ENCODE measurements around the gene ABHD18. TPM values are rescaled to one million over a fixed set of nuclear protein-coding genes. Genes with fewer than 3 reads are reported as not detected.
"Not testable (repeated sequence)": the region's sequence is repeated elsewhere in the genome, so short reads cannot be mapped to it uniquely, and the experiment has no call there.

The ABHD18 gene
- total RNA-seq, 1 experiment from 2014 or later = 17.8 TPM

DNA sequence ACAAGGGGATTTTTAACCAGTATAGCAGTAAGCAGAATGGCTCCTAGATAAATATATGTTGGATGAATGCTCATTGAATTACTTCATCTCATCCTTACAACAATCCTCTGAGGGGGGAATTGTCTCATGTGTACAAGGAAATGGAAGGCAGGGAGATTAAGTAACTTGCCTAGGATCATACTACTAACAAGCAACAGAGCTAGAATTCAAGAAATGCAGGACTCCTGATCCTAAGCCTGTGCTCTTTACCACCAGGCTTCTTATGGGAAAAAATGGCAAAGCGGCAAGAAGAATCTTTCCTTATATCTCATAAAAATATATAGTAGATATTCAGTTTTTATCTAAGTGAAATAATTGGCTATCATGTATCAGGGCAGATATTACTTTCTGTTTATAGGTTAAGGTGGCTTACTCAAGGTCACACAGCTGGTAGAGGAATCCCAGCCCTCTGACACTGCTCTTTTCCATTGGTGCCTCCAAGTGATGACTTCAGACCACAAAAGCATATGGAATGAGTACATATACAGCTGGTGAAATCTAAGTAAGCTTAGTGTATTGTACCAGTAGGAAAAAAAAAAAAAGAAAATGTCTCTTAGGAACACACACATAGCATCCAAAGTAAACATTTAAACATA lies 2.1 kb downstream of the ABHD18 start:
- Histone ChIP-seq H3K27me3 (ENCODE audit: control insufficient read depth, insufficient read depth, low read length) (no peaks in the 10 kb centered on the region), H3K36me3 (replicated peaks; ENCODE audit: control insufficient read depth, insufficient read depth, low read length) (no peaks in the 10 kb centered on the region; the same call in 1 of the 2 replicates), H3K4me3 (ENCODE audit: insufficient read depth, low read depth, low read length) (no peak overlapping the region)
- no peak for DNase-seq

DNA sequence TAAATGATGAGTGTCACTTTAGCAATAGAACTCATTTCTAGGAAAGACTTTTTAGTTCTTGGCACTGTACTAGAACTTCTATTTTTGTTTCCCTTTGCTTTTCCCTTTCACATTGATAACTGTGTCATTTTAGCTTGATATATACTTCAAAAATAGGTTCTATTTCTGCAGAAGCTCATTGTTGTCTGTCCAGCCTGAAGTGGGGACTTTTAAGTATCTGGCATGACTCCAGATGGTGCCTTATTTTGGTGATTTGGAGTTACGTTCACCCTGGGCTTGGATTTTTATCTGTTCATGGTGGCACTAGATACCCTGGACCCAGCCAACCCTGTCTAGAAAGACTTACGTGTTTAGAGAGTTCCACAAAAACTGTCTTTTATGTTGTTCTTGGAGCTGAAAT lies 3.4 kb downstream of the ABHD18 start:
- no peak for DNase-seq
- H3K4me3 ChIP-seq (ENCODE audit: insufficient read depth, low read depth, low read length) = no peak overlapping the region
- no peaks in the 10 kb centered on the region for H3K27me3 ChIP-seq (ENCODE audit: control insufficient read depth, insufficient read depth, low read length)
- H3K36me3 ChIP-seq (replicated peaks; ENCODE audit: control insufficient read depth, insufficient read depth, low read length) = peaks cover 2% of the 10 kb centered on the region; the same call in 1 of the 2 replicates

DNA sequence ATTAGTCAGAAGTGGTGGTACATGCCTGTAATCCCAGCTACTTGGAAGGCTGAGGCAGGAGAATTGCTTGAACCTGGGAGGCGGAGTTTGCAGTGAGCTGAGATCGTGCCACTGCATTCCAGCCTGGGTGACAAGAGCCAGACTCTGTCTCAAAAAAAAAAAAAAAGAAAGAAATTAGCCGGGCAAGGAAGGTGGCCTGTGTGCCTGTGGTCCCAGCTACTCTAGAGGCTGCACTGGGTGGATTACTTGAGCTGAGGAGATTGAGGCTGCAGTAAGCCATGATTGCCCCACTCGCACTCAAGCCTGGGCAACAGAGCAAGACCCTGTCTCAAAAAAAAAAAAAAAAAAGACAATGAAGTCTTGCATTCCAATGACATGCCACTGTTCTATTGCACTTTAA lies 5.7 kb downstream of the ABHD18 start:
- not testable (repeated sequence) for DNase-seq; H3K27me3 ChIP-seq (ENCODE audit: control insufficient read depth, insufficient read depth, low read length); H3K36me3 ChIP-seq (replicated peaks; ENCODE audit: control insufficient read depth, insufficient read depth, low read length); H3K4me3 ChIP-seq (ENCODE audit: insufficient read depth, low read depth, low read length)

DNA sequence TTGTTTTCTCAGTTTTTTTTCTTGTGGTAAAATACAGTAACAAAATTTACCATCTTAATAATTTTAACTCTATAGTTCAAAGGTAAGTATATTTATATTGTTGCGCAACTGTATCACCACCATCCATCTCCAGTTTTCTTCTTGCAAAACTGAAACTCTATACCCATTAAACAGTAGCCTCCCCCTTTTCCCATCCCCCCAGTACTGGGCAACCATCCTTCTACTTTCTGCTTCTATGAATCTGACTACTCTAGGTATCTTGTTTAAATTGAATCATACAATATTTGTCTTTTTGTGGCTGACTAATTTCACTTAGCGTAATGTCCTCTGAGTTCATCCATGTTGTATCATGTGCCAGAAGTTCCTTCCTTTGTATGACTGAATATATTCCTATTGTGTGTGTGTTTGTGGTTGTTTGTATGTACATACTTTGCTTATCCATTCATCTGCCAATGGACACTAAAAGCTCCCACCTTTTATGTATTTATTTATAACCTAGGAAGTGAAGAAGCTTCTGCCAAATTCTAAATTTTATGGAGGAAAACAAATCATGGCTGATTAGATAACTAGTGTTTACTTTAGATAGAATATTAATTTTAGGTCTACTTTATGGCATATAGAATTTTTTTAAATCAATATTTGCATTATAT lies 10.0 kb downstream of the ABHD18 start:
- no peak for DNase-seq

DNA sequence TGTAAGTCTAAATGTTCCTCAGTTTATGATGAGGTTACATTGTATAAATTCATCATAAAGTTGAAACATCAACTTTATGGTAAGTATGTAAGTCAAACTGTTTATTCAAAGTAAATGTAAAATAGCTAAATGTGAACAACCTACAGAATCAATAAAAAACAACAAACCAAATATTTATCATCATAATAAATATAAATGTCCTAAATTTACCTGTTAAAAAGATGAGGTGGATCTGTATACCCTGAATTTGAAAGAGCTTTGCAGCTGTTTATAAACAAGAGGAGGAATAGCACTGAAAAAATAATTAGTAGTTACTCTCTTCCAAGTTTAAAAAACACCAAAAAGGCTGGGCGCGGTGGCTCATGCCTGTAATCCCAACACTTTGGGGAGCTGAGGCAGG lies 13.7 kb downstream of the ABHD18 start:
- Histone ChIP-seq H3K4me3 (ENCODE audit: insufficient read depth, low read depth, low read length) (no peak overlapping the region), H3K27me3 (ENCODE audit: control insufficient read depth, insufficient read depth, low read length) (no peaks in the 10 kb centered on the region), H3K36me3 (replicated peaks; ENCODE audit: control insufficient read depth, insufficient read depth, low read length) (no peaks in the 10 kb centered on the region)
- no peak for DNase-seq

More for the DNA sequence above, 10.0 kb downstream of the ABHD18 start:
- H3K4me3 ChIP-seq (ENCODE audit: insufficient read depth, low read depth, low read length) = no peak overlapping the region
- H3K27me3 ChIP-seq (ENCODE audit: control insufficient read depth, insufficient read depth, low read length) = no peaks in the 10 kb centered on the region
- peaks cover 2% of the 10 kb centered on the region; the same call in 1 of the 2 replicates for H3K36me3 ChIP-seq (replicated peaks; ENCODE audit: control insufficient read depth, insufficient read depth, low read length)

DNA sequence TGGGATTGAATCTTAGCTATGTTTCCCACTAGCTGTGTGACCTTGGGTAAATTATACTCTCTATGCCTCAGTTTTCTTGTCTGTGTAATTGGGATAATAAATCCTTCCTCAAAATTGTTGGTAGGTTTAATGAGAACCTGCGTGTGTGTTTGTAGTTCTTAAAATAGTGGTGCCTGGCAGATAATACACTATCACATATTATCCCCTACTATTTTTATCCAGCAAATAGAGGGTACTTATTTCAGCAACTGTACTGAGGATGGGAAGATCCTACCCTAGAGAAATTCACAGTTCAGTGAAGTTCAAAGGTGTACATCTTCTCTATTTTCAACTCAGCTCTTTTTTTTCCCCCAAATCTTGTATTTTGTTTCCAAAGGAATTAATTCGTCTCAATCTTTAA lies 17.2 kb downstream of the ABHD18 start:
- H3K36me3 ChIP-seq (replicated peaks; ENCODE audit: control insufficient read depth, insufficient read depth, low read length) = no peaks in the 10 kb centered on the region; the same call in 1 of the 2 replicates
- no peaks in the 10 kb centered on the region for H3K27me3 ChIP-seq (ENCODE audit: control insufficient read depth, insufficient read depth, low read length)
- DNase-seq = no peak
- H3K4me3 ChIP-seq (ENCODE audit: insufficient read depth, low read depth, low read length) = no peak overlapping the region

DNA sequence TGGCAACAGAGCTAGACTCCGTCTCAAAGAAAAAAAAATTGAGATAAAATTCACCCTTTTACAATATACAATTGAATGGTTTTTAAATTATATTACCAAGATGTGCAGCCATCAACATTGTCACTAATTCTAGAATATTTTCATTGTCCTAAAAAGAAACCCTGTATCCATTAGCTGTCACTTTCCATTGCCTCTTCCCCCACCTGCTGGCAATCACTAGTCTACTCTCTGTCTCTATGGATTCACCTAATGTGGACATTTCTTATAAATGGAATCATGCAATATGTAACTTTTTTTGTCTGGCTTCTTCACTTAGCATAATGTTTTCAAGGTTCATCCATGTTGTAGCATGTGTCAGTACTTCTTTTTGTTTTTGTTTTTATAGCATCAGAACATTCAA lies 20.8 kb downstream of the ABHD18 start:
- H3K4me3 ChIP-seq (ENCODE audit: insufficient read depth, low read depth, low read length) = no peak overlapping the region
- no peaks in the 10 kb centered on the region for H3K27me3 ChIP-seq (ENCODE audit: control insufficient read depth, insufficient read depth, low read length)
- no peaks in the 10 kb centered on the region; the same call in none of the 2 replicates for H3K36me3 ChIP-seq (replicated peaks; ENCODE audit: control insufficient read depth, insufficient read depth, low read length)
- no peak for DNase-seq

DNA sequence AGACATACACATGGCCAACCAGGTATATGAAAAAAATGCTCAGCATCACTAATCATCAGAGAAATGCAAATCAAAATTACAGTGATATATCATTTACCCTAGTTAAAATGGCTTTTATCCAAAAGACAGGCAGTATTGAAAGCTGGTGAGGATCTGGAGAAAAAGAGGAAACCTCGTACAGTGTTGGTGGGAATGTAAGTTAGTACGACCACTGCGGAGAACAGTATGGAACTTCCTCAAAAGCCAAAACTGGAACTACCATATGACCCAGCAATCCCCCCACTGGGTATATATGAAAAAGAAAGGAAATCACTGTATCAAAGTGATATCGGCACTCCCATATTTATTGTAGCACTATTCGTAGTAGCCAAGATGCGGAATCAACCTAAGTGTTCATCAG lies 23.4 kb downstream of the ABHD18 start:
- Histone ChIP-seq H3K27me3 (ENCODE audit: control insufficient read depth, insufficient read depth, low read length) (no peaks in the 10 kb centered on the region), H3K4me3 (ENCODE audit: insufficient read depth, low read depth, low read length) (no peak overlapping the region), H3K36me3 (replicated peaks; ENCODE audit: control insufficient read depth, insufficient read depth, low read length) (no peaks in the 10 kb centered on the region; the same call in none of the 2 replicates)
- no peak for DNase-seq

DNA sequence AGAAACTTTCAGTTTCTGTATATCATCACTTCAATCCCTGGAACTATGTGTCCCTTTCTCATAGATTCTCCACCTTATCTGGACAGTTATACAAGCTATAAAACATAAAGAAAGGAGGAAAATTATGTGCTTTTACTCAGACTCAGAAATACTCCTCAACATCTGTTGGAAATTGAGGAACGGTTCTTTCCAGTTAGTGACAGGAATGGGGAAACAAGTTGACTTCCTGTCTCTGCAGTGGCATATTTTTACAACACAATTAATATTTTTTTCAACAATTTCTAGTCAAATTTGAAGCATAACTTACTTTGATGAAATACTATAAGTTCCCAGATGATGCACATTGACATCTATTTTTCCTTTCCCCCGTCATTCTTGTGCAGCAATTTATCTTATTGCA lies 27.9 kb downstream of the ABHD18 start:
- Histone ChIP-seq H3K36me3 (replicated peaks; ENCODE audit: control insufficient read depth, insufficient read depth, low read length) (no peaks in the 10 kb centered on the region; the same call in 1 of the 2 replicates), H3K4me3 (ENCODE audit: insufficient read depth, low read depth, low read length) (no peak overlapping the region), H3K27me3 (ENCODE audit: control insufficient read depth, insufficient read depth, low read length) (no peaks in the 10 kb centered on the region)
- DNase-seq = no peak

DNA sequence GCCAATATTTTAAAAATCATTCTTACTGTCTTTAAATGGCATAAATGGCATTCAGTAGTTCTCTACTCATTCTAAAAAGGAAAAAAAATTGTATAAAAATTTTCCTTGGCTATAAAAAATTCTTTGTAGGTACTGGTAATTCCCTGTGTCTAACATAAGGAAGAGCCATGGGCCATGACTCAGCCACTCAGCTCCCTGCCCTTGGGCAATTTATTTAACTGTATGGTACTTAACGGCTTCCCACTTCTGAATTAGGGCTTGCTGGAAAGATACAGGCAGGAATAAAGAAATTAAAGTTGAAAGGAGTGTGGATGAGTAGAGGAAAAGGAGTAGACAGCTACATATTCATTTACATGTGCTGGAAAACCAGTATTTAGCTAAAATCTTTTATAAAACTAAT lies 30.6 kb downstream of the ABHD18 start:
- Histone ChIP-seq H3K4me3 (ENCODE audit: insufficient read depth, low read depth, low read length) (no peak overlapping the region), H3K36me3 (replicated peaks; ENCODE audit: control insufficient read depth, insufficient read depth, low read length) (no peaks in the 10 kb centered on the region), H3K27me3 (ENCODE audit: control insufficient read depth, insufficient read depth, low read length) (no peaks in the 10 kb centered on the region)
- no peak for DNase-seq

DNA sequence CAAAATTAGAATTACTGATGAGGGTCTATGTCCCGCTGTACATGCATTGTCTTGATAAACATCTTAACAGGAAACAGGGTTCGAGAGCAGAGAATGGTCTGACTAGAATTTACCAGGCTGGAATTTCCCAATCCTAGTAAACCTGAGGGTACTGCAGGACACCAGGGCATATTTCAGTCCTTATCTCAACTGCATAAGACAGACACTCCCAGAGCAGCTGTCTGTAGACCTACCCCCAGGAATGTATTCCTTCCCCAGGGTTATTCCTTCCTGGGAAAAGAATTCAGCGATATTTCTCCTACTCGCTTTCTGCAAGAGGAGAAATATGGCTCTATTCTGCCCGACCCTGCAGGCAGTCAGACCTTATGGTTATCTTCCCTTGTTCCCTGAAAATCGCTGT lies 31.3 kb downstream of the ABHD18 start:
- not testable (repeated sequence) for H3K4me3 ChIP-seq (ENCODE audit: insufficient read depth, low read depth, low read length); DNase-seq; H3K36me3 ChIP-seq (replicated peaks; ENCODE audit: control insufficient read depth, insufficient read depth, low read length)

DNA sequence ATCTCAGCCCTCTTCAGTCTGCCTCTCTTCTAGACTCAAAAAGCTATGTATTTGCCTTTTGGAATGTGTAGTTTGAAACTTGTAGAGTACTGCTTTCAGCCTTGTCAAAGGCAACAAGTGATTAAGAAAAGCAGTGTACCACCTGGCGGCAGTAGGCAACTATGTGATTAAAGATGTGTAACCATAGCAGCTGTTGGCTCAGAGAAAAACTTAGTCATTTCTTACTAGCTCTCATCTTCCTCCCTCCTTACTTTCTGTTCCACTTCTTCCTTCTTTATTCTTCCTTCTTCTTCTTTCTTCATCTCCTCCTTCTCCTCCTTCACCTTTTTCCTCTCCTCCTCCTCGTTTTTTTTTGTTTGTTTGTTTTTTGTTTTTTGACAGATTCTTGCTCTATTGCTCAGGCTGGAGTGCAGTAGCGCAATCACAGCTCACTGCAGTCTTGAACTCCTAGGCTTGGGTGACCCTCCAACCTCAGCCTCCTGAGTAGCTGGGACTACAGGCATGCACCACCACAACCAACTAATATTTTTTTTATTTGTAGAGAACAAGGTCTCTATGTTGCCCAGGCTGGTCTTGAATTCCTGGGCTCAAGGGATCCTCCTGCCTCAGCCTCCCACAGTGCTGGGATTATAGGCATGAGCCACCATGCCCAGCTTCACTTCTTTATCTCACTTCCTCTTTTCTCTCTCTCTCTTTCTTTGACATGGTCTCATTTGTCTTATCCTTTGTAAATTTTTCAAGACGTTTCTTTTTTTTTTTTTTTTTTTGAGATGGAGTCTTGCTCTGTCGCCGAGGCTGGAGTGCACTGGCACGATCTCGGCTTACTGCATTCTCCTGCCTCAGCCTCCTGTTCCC lies 32.6 kb downstream of the ABHD18 start:
- no peak for DNase-seq

More for the DNA sequence above, 31.3 kb downstream of the ABHD18 start:
- not testable (repeated sequence) for H3K27me3 ChIP-seq (ENCODE audit: control insufficient read depth, insufficient read depth, low read length)

DNA sequence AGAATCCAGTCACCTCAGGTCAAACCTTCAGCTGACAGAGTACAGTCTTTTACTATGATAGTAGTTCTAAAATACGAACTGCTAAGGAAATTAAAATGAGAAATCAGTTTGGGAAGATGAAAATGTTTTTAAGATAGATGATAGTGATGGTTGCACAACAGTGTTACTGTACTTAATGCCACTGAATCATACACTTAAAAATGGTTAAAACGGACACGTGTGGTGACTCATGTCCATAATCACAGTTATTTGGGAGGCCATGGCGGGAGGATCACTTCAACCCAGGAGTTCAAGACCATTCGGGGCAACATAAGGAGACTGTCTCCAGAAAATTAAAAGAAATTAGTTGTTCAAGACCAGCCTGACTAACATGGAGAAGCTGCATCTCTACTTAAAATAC lies 41.4 kb downstream of the ABHD18 start:
- H3K36me3 ChIP-seq (replicated peaks; ENCODE audit: control insufficient read depth, insufficient read depth, low read length) = no peaks in the 10 kb centered on the region
- no peak for DNase-seq
- no peak overlapping the region for H3K4me3 ChIP-seq (ENCODE audit: insufficient read depth, low read depth, low read length)
- H3K27me3 ChIP-seq (ENCODE audit: control insufficient read depth, insufficient read depth, low read length) = no peaks in the 10 kb centered on the region

More for the DNA sequence above, 32.6 kb downstream of the ABHD18 start:
- Histone ChIP-seq H3K27me3 (ENCODE audit: control insufficient read depth, insufficient read depth, low read length) (no peaks in the 10 kb centered on the region), H3K4me3 (ENCODE audit: insufficient read depth, low read depth, low read length) (no peak overlapping the region), H3K36me3 (replicated peaks; ENCODE audit: control insufficient read depth, insufficient read depth, low read length) (no peaks in the 10 kb centered on the region)

DNA sequence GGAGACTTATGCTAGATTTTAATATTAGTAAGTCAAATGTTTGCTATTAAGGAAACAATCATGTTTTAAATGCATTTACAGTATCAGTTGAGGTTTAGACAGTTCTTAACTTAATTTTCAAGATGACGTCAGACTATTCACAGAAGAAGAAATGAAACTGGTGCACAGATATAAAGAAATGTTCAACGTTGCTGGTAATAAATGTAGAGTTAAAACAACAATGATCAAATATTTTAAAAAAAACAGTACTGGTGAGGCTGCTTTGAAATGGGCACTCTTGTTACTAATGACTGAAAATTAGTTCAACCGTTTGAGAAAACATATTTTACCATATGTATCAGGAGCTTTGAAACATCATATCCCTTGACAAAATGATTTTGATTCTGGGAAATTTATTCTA lies 44.2 kb downstream of the ABHD18 start:
- DNase-seq = no peak
- H3K4me3 ChIP-seq (ENCODE audit: insufficient read depth, low read depth, low read length) = no peak overlapping the region
- no peaks in the 10 kb centered on the region for H3K36me3 ChIP-seq (replicated peaks; ENCODE audit: control insufficient read depth, insufficient read depth, low read length)
- no peaks in the 10 kb centered on the region for H3K27me3 ChIP-seq (ENCODE audit: control insufficient read depth, insufficient read depth, low read length)

DNA sequence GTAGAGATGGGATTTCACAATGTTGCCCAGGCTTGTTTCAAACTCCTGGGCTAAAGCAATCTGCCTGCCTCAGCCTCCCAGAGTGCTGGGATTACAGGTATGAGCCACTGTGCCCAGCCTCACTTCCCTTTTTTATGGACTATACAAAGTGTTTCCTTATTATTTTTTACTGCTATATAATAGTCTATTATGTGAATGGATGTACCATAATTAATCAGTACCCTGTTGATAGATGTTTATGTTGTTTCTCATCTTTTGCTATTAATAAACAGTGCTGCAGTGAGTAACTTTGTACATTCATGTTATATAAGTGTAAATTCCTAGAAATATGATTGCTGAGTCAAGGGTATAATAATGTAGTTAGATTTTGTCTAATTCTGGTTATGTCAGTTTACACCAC lies 60.1 kb downstream of the ABHD18 start:
- peaks cover 2% of the 10 kb centered on the region for H3K36me3 ChIP-seq (replicated peaks; ENCODE audit: control insufficient read depth, insufficient read depth, low read length)
- no peak overlapping the region for H3K4me3 ChIP-seq (ENCODE audit: insufficient read depth, low read depth, low read length)
- no peaks in the 10 kb centered on the region for H3K27me3 ChIP-seq (ENCODE audit: control insufficient read depth, insufficient read depth, low read length)
- no peak for DNase-seq
